Endothelial cell of umbilical vein (primary cell): ENCODE data around the gene TNIP1.

Source experiments
- EZH2 ChIP-seq: IDR thresholded peaks from 2 replicates; pipeline ENCODE4 v1.6.1; 2012; ENCODE audit warnings: borderline replicate concordance, low read depth, mild to moderate bottlenecking, moderate library complexity, low read length, inconsistent platforms; ENCODE audit not compliant: severe bottlenecking
- JUN ChIP-seq: IDR thresholded peaks from 2 replicates; pipeline ENCODE4 v1.6.1; 2011; ENCODE audit warnings: borderline replicate concordance, low read depth; ENCODE audit not compliant: insufficient read length, insufficient read depth
- POLR2A ChIP-seq: IDR thresholded peaks from 2 replicates; pipeline ENCODE4 v1.6.1; 2012; ENCODE audit warnings: low read depth, mild to moderate bottlenecking, control low read depth, low read length
- POLR2AphosphoS5 ChIP-seq: IDR thresholded peaks from 2 replicates; pipeline ENCODE4 v1.6.1; 2012; ENCODE audit warnings: low read depth, mild to moderate bottlenecking, control low read depth, low read length, moderate library complexity; ENCODE audit not compliant: insufficient read depth
- TF ChIP-seq, protein P1 (sequence below), 2 donors: IDR thresholded peaks; 1 replicate in 1 of 2; 2 replicates in 1 of 2; pipeline ENCODE4 v1.5.1; 2011; ENCODE audit warnings: low read length in 2 of 2, mild to moderate bottlenecking in 2 of 2, moderate library complexity in 2 of 2, control low read depth in 1 of 2, inconsistent platforms in 1 of 2, low read depth in 1 of 2; ENCODE audit not compliant: insufficient read depth in 1 of 2; ENCODE audit errors: extremely low read depth in 1 of 2

- TF ChIP-seq JUN (no peak), POLR2A (no peak), POLR2AphosphoS5 (no peak), EZH2 (no peak)
- TF ChIP-seq, protein P1, sequence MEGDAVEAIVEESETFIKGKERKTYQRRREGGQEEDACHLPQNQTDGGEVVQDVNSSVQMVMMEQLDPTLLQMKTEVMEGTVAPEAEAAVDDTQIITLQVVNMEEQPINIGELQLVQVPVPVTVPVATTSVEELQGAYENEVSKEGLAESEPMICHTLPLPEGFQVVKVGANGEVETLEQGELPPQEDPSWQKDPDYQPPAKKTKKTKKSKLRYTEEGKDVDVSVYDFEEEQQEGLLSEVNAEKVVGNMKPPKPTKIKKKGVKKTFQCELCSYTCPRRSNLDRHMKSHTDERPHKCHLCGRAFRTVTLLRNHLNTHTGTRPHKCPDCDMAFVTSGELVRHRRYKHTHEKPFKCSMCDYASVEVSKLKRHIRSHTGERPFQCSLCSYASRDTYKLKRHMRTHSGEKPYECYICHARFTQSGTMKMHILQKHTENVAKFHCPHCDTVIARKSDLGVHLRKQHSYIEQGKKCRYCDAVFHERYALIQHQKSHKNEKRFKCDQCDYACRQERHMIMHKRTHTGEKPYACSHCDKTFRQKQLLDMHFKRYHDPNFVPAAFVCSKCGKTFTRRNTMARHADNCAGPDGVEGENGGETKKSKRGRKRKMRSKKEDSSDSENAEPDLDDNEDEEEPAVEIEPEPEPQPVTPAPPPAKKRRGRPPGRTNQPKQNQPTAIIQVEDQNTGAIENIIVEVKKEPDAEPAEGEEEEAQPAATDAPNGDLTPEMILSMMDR (IDR thresholded peaks at IDR 0.05; ENCODE audit: extremely low read depth in 1 of 2, insufficient read depth in 1 of 2, low read depth in 1 of 2, low read length in 2 of 2) = peak; percentile 93 to 94
Measured at GRCh38 chr5:151115272-151115905, 34.6 kb upstream of the TNIP1 start.
